ENCODE results near the gene SH3GL2. TPM values are rescaled to one million over a fixed set of nuclear protein-coding genes. Genes with fewer than 3 reads are reported as not detected.

Gene SH3GL2
- total and polyA plus RNA-seq, 4 donors = 0.06 to 0.08 TPM; not detected in 2

- TF ChIP-seq ZBTB33 (IDR thresholded peaks at IDR 0.05) = no peak
- TF ChIP-seq CTCF (IDR thresholded peaks at IDR 0.05; ENCODE audit: low read depth, low read length, missing input control) = no peak
- TF ChIP-seq RXRA (IDR thresholded peaks at IDR 0.05) = no peak
- TF ChIP-seq SP1 (IDR thresholded peaks at IDR 0.05) = no peak
Observed at GRCh38 chr9:17660158-17660557, 81.3 kb downstream of the SH3GL2 start (continued).

GRCh38 chr9:17665450-17665849 lies 86.6 kb downstream of the SH3GL2 start:
- H3K9ac ChIP-seq (ENCODE audit: low read depth in 1 of 2, low read length in 2 of 2) = no peak overlapping the region
- H3K36me3 ChIP-seq (ENCODE audit: control insufficient read depth in 4 of 4, insufficient read depth in 3 of 4, low read depth in 1 of 4, low read length in 3 of 4) = no peaks in the 10 kb centered on the region
- no peak for DNase-seq (ENCODE audit: low spot score)
- no peak overlapping the region for H3K4me3 ChIP-seq (ENCODE audit: low read depth in 1 of 3, low read length in 3 of 3)
- no peaks in the 10 kb centered on the region for H3K9me3 ChIP-seq (ENCODE audit: control insufficient read depth in 4 of 4, low read length in 3 of 4)
- no peak overlapping the region for H3K27ac ChIP-seq (ENCODE audit: low read depth in 1 of 2, low read length in 2 of 2)
- H3K4me1 ChIP-seq (ENCODE audit: control insufficient read depth in 4 of 4, insufficient read depth in 4 of 4, low read length in 3 of 4) = no peaks in the 10 kb centered on the region
- TF ChIP-seq TAF1 (conservative IDR thresholded peaks at IDR 0.05) (no peak), REST (IDR thresholded peaks at IDR 0.05) (no peak), ZBTB33 (IDR thresholded peaks at IDR 0.05) (no peak)
- 68% methylated on average over 3 of the region's 3 CpGs for WGBS
- H3K27me3 ChIP-seq (ENCODE audit: control insufficient read depth in 4 of 4, insufficient read depth in 4 of 4, low read length in 3 of 4) = no peaks in the 10 kb centered on the region

- WGBS = 71% methylated on average over 4 of the region's 4 CpGs
- no peak for TF ChIP-seq REST (IDR thresholded peaks at IDR 0.05)
- no peak for TF ChIP-seq ATF3 (IDR thresholded peaks at IDR 0.05)
- TF ChIP-seq RAD21 (IDR thresholded peaks at IDR 0.05) = no peak
- no peak for TF ChIP-seq HNF4A (conservative IDR thresholded peaks at IDR 0.05)
- no peak for TF ChIP-seq TAF1 (conservative IDR thresholded peaks at IDR 0.05)
- no peak for TF ChIP-seq ZBTB33 (IDR thresholded peaks at IDR 0.05)
- no peak for TF ChIP-seq JUND (IDR thresholded peaks at IDR 0.05)
Observed at GRCh38 chr9:17669206-17669605, 90.3 kb downstream of the SH3GL2 start.

More at GRCh38 chr9:17669206-17669605, 90.3 kb downstream of the SH3GL2 start:
- no peaks in the 10 kb centered on the region for H3K4me1 ChIP-seq (ENCODE audit: control insufficient read depth in 4 of 4, insufficient read depth in 4 of 4, low read length in 3 of 4)
- H3K9me3 ChIP-seq (ENCODE audit: control insufficient read depth in 4 of 4, low read length in 3 of 4) = no peaks in the 10 kb centered on the region
- no peaks in the 10 kb centered on the region for H3K36me3 ChIP-seq (ENCODE audit: control insufficient read depth in 4 of 4, insufficient read depth in 3 of 4, low read depth in 1 of 4, low read length in 3 of 4)
- H3K27me3 ChIP-seq (ENCODE audit: control insufficient read depth in 4 of 4, insufficient read depth in 4 of 4, low read length in 3 of 4) = no peaks in the 10 kb centered on the region
- DNase-seq (ENCODE audit: low spot score) = no peak
- H3K27ac ChIP-seq (ENCODE audit: low read depth in 1 of 2, low read length in 2 of 2) = no peak overlapping the region
- H3K4me3 ChIP-seq (ENCODE audit: low read depth in 1 of 3, low read length in 3 of 3) = no peak overlapping the region
- no peak overlapping the region for H3K9ac ChIP-seq (ENCODE audit: low read depth in 1 of 2, low read length in 2 of 2)

Measured in liver (tissue), 9 donors.